Measurements from ENCODE around the gene LENG9.
"Not testable (repeated sequence)": the region's sequence is repeated elsewhere in the genome, so short reads cannot be mapped to it uniquely, and the experiment has no call there.

Gene LENG9

GRCh38 chr19:54477650-54478049, 14.1 kb upstream of the LENG9 start:
- DNase-seq, result no peak

- DNase-seq, result no peak
These were observed 12.1 kb upstream of the LENG9 start for GRCh38 chr19:54475706-54476105.

DNA sequence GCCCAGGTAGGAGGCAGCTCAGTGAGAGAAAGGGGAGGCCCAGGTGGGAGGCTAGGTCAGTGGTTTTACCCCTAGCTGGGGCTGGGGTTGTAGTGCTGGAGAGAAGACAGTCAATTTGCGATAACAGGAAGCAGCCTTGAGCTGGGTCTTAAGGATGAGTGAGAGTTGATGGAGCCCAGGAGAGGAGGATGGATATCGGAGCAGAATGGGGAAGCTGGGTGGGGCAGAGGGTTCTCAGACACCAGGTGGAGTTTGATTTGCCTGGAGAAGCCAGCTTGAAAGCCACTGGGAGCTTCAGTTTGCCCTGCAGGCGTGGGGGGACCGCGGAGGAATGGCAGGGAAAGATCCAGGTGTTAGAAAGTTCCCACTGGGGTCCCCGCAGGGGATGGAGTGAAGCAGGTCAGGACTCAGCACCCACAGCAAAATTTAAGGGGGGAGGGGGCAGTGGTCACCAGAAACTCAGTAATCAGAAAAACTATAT, 10.4 kb upstream of the LENG9 start:
- DNase-seq, result no peak

DNA sequence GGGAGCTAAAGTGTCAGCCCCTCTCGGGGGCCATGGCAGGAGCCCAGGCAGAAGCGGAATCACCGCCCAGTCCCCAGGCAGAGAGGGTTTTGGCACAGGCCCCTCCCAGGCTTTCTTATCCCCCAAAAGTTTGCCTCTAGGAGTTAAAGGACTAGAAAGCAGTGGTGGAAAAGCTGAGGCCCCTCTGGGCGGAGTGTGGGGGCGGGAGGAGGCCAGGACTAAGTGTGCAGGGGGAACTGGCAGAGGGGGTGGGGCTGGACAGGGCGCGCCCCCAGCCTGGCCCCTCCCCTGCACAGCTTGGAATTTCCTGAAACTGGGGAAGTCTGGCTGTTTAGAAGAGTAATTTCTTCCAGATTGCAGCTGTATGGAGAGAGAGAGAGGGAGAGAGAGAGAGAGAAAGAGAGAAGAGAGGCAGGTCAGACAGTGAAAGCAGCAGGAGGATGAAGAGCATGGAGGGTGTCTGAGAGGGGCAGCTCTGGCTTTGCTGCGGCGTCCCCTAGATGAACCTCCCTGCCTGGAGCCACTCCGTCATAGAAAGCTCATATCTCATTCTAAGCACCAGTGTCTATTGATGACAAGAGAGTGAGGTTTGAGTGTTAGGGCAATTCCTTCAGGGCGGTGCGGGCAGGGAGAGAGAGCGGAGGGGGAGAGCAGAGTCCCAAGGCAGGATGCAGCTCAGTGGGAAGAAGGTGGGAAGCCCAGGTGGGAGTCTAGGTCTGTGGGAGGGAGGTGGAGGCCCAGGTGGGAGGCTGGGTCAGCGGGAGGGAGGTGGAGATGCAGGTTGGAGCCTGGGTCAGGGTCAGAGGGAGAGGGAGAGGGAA, 9.7 kb upstream of the LENG9 start, which contains the start of gene CDC42EP5:
TSS of gene CDC42EP5 (minus strand) at position 226 of the 821 bp plus-strand sequence. CDS start 7,749 bp downstream, outside the sequence.
- no peak for DNase-seq

DNA sequence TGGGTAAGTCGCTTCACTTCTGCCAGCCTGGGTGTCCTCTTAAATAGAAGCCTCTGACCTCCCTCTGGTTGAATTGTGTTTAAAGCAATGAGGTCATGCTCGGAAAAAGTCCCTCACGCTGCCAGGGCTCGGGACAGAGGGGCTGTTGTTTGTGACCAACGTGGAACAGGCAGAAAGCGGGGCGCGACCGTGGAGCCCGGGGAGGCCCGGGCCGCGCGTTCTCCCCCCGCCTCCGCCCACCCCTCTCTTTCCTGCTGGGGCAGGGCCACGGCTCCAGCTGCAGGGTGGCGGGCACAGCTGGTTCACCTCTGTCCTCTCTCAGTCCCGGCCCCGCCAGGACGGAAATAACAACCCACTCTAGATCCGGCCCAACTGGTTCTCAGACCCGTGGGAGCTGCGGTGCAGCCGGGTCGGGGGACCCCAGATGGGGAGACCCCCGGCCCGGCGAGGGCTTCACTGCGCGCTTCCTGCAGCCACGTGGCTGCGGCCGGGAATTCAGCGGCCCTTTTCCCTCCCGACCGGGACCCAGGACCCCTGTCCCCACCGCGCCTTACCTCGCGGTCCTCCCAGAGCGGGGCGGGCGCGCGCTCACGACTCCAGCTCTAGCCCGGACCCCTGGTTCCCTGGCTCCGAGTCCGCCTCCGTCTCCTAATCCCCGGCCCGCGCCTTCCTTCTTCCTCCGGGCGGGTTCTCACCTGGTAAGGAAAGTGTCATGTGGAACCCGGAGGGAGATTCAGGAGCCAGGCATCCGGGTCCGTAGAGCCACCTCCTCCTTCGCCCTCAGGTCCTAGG, 7.6 kb upstream of the LENG9 start:
- no peak for DNase-seq

GRCh38 chr19:54470276-54470887, 6.8 kb upstream of the LENG9 start:
- no peak for DNase-seq

DNA sequence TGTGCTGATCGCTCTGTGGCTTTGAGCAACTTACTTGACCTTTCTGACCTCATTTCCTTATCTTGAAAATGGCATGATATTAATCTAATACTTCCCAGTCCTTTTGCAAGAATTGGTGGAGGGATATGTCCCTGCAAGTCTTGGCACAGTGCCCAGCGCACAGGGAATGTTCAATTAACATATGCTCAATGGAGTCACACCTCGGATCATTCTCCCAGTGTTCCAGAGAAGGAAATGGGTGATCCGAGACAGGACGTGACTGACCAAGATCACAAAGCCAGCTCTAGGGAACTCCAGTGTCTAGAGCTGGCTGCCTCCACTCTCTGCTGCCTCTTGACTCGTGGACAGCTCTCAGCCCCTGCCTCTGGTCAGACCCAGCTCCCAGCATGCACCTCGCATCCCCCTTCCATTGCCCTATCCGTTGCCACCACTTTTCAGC, 5.9 kb upstream of the LENG9 start:
- no peak for DNase-seq

DNA sequence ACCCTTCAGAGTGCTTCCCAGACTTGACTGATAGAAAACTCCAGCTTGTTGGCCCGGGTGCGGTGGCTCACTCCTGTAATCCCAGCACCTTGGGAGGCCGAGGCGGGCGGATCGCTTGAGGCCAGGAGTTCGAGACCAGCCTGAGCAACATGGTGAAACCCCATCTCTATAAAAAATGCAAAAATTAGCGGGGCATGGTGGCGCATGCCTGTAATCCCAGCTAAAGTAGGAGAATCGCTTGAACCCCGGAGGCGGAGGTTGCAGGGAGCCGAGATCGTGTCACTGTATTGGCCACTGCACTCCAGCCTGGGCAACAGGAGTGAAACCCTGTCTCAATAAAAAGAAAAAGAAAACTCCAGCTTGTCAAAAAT, 2.5 kb upstream of the LENG9 start:
- not testable (repeated sequence) for DNase-seq

DNA sequence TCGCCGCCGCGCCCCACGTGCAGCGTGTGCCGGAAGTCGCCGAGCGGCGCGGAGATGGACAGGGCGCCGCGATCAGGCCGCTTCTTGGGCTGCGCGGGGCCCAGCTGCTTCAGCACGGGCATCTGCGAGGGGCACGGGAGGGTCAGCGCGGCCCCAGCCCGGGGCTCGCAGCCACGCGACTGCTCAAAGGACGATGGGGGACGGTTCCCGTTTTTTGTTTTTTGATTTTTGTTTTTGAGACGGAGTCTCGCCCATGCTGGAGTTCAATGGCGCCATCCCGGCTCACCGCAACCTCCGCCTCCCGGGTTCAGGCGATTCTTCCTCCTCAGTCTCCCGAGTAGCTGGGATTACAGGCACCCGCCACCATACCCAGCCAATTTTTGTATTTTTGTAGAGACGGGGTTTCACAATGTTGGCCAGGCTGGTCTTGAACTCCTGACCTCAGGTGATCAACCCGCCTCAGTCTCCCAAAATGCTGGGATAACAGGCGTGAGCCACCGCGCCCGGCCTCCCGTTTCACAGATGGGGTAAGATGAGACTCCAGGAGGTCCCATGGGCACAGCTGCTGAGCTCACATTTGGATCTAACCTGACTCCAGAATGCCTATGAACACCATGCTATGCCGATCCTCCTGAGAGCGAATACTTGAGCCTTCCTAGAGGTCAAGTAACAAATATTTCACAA, 2.0 kb upstream of the LENG9 start:
- DNase-seq, result no peak

GRCh38 chr19:54464630-54465425, 1.2 kb upstream of the LENG9 start:
- DNase-seq, result peak; percentile 50 to 63 (median 52)

DNA sequence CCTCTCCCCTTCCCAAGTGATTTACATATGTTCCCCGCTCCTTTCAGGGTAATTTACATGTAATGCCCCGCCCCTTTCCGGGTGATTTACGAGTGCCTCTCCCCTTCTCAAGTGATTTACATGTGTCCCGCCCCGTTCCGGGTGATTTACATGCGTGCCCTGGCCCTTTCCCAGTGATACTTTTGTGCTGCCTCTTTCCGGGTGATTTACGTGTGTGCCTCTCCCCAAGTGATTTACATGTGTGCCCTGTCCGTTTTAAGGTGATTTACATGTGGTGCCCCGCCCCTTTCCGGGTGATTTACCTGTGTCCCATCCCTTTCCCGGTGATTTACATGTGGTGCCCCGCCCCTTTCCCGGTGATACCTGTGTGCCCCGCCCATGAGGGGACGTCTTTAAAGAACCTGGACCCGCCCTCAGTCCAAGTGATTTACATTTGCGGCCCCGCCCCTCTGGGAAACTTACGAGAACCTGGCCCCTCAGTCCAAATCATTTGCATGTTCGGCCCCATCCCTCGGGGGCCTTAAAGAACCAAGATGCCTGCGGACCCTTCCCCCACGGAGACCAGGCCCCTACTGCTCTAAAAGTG, 559 bp upstream of the LENG9 start:
- peak; percentile 76 to 87 (median 82) for DNase-seq

DNA sequence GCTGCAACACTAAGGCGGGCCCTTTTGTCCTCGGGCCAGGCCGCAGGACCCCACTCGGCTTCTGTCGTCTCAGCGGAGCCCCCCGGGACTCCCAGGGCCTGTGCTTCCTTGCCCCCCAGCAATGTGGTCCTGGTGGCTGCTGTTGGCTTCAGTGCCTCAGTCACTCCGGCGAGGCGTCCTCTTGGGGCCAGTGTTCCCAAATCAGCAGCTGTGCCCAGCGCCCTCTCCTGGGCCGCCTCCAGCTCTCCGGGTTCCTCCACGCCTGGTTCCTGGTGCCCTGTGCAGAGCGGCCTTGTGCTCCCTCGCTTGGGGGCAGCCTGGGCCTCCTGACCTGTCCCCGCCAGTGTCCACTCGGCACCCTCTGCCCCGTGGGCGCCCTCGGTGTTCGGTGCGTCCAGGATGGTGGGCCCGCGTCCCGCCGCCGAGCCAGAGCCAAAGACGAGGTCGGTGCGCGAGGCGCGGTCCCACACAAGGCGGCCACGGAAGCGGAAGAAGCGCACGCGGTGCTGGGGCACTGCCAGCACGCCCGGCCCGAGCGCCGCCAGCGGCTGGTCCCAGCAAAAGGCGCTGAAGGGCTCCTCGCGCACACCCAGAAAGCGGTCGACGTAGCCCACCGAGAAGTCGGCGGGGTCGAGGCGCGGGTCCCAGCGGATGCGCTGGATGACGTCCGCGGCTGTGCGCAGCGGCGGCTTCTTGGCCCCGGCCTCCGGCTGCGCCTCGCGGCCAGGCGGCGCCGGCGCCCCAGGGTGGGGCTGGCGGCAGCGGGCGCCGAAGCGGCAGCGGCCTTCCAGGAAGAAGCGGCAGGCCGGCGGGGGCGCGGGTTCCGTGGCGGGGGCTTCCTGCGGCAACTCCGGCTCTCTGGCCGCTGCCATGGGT, 685 bp downstream of the LENG9 start:
- peak in 3 of 4 experiments; percentile 28 to 57 (median 52) for DNase-seq

DNA sequence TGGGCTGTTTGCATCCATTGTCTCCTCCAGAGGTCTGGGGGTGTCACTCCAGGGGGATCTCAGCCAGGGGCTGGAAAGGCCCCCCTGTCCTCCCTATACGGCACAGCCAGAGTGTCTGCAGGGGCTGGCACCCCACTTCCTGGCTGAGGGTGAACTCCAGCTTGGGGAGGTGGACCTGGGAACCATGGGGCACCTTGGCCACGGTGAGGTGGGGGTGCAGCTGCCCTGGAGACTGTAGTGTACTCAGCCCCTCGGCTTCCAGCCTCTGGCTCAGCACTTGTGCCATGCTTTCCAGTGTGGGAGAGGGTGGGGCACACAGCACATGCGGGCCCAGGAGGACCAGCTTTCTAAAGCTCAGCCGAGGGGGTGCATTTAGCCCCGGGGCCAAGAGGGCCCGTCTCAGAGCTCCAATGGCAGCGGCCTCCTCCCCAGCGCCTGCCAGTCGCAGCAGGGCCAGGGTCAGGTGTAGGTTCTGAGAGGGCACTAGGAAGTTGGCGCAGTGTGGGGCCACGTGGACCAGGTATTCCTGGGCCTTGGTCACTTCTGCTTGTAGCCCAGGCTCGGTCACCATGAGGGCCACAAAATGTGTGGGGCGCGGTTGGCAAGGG, 1.4 kb downstream of the LENG9 start:
- no peak for DNase-seq

DNA sequence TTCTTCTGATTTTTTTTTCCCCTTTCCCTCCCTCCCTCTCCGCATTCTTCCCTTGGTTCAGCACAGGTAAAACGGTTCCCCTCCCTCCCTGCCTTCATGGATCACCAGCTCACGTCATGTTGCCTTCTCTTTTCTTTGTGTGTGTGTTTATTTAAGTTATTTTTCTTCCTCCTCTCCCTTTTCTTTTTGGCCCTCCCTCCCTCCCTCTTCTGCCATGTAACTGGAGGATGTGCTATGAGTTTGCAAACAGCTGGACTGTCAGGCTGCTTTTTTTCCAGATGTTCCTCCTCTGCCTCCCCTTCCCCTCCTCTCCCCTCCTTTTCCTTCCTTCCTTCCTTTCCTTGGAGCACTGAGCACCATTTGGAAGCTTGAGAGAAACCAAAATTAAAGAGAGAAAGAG, 2.0 kb downstream of the LENG9 start:
- no peak for DNase-seq

DNA sequence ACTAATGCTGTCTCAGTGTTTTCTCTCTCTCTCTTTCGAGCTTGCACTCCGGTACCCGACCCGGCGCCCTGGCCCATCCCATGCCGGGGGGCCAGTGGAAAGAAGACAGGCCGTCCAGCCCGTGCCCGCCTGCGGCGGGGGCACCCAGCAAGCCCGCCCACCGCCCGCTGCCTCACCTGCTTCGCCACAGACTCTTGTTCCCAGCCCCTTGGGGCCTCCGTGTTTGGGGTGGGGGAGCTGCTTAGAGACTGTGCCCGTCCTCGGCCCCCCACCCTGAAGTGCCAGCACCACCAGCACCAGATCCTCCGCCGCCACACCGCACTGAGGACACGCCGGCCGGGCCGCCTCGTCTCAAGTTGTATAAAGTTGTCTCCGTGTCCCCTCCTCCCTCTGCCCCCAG, 2.4 kb downstream of the LENG9 start:
- DNase-seq, result no peak

DNA sequence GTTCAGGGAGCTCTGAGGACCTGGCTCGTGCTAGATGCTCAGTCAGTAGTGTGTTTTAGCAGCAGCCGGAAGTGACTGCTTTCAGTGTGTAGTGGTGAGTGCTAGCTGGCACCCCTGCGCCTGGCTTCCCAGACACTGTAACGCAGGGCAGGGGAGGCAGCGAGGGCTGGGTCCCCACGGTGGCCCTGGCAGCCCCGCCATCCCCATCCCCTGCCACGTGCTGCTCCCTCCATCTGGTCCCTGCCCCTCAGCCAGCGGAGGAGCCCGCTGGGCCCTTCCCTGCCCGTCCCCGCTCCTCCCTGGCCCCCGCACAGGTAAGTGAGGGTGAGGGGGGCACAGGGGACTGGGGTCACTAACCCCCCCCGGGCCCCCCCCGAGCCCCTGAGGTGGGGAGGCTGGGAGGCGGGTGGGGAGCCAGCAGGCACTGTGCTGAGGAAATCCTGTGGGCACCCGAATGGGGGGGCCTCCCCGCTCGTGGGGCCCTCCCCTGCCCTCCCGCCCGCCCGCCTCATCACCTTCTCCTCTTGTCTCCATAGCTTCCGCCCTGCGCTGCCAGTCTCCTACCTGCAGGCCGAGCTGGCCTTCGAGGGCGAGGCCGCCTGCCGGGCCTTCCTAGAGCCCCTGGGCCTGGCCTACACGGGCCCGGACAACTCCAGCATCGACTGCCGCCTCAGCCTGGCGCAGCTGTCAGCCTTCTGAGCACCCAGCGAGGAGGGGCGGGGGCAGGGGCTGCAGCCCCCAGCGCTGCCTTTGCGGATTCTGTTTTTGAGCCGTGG, 3.2 kb downstream of the LENG9 start:
- DNase-seq, result no peak

DNA sequence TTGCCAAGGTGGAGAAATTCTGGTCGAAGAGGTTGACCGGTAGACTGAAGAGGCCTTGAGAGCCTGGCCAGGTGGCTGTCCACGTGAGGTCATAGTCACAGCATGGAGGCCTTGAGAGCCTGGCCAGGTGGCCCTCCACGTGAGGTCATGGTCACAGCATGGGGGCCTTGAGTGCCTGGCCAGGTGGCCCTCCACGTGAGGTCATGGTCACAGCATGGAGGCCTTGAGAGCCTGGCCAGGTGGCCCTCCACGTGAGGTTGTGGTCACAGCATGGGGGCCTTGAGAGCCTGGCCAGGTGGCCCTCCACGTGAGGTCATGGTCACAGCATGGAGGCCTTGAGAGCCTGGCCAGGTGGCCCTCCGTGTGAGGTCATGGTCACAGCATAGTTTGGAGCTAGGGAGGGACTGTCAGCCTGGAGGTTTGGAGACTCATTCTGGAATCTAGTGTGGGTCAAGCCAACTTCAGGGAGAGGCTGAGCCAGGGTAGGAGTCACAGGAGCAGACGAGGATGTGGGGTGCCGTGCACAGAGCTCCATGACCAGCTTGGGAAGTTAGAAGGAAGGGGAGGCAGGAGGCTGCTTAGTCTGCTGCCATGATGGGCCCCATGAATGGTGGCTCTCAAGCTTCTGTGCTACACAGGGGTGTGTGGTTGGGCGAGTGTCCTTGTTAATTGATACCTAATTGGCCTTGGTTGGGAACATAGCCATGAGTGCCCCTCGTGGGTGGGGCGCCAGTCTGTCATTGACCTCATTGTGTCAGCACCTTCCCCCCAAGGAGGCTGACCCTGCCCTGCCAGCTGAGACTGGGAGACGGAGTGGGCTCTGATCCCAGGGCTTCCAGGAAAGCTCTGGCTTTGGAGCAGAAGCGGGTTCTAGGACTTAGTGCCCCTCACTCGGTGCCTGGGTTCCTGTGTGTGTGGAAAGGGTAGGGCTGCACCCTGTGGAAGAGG, 4.0 kb downstream of the LENG9 start:
- DNase-seq, result no peak
